K562 (cell line): ENCODE results near the gene DLAT. TPM values are rescaled to one million over a fixed set of nuclear protein-coding genes. Genes with fewer than 3 reads are reported as not detected.
A peak's percentile ranks its signal among the peaks of the same experiment; 100 is the strongest.

ENCODE experiments used
- CBX1 ChIP-seq: sonication (generic); IDR thresholded peaks from 2 replicates; pipeline ENCODE4 v1.6.1; 2016; ENCODE audit warnings: antibody characterized with exemption, low read depth, mild to moderate bottlenecking
- DACH1 ChIP-seq: fragments of 450-650 bp; IDR thresholded peaks from 2 replicates; pipeline ENCODE4 v1.6.1; 2018; ENCODE audit not compliant: partially characterized antibody
- GTF3C2 ChIP-seq: IDR thresholded peaks from 3 replicates; pipeline ENCODE4 v1.6.1; 2011; ENCODE audit warnings: borderline replicate concordance, mild to moderate bottlenecking, moderate library complexity; ENCODE audit not compliant: insufficient read length; ENCODE audit errors: extremely low read depth
- MBD2 ChIP-seq: sonication (generic); IDR thresholded peaks from 2 replicates; pipeline ENCODE4 v1.6.1; 2016; ENCODE audit warnings: low read depth, borderline replicate concordance
- MCM2 ChIP-seq: fragments of 450-650 bp; IDR thresholded peaks from 2 replicates; pipeline ENCODE4 v1.6.1; 2017; ENCODE audit warnings: low read depth, mild to moderate bottlenecking
- MEF2D ChIP-seq: conservative IDR thresholded peaks from 2 replicates; pipeline ENCODE4 v1.6.1; 2016; ENCODE audit warnings: low read depth, missing genetic modification characterization, missing compliant biosample characterization
- PBX2 ChIP-seq, 2 experiments: IDR thresholded peaks in 1 of 2; conservative IDR thresholded peaks in 1 of 2; 2 replicates each; pipeline ENCODE4 v1.6.1; 2016; ENCODE audit warnings: low read depth in 2 of 2, mild to moderate bottlenecking in 1 of 2, missing compliant biosample characterization in 1 of 2, missing genetic modification characterization in 1 of 2, moderate library complexity in 1 of 2
- PHF21A ChIP-seq: fragments of 450-650 bp; IDR thresholded peaks from 2 replicates; pipeline ENCODE4 v1.6.1; 2017; ENCODE audit warnings: low read depth, borderline replicate concordance
- RBM39 ChIP-seq: fragments of 200-400 bp; formaldehyde crosslinking; optimal IDR thresholded peaks from 2 replicates; pipeline ENCODE3; 2018; ENCODE audit warnings: low read depth, low read length
- SLC30A9 ChIP-seq: fragments of 250-450 bp; sonication (Bioruptor Pico); IDR thresholded peaks from 2 replicates; pipeline ENCODE4 v1.8.0; 2022; ENCODE audit warnings: mild to moderate bottlenecking, moderate library complexity
- SMAD2 ChIP-seq: fragments of 150-350 bp; IDR thresholded peaks from 2 replicates; pipeline ENCODE4 v1.6.1; 2014; ENCODE audit warnings: low read depth, mild to moderate bottlenecking, low read length
- TAF9B ChIP-seq: fragments of 450-650 bp; IDR thresholded peaks from 2 replicates; pipeline ENCODE4 v1.6.1; 2018; ENCODE audit warnings: mild to moderate bottlenecking; ENCODE audit not compliant: partially characterized antibody
- XRCC5 ChIP-seq: fragments of 200-400 bp; formaldehyde crosslinking; IDR thresholded peaks from 2 replicates; pipeline ENCODE4 v1.6.1; 2017; ENCODE audit warnings: low read depth, mild to moderate bottlenecking, low read length
- YBX1 ChIP-seq: fragments of 450-650 bp; IDR thresholded peaks from 2 replicates; pipeline ENCODE4 v1.7.1; 2016; ENCODE audit warnings: mild to moderate bottlenecking
- ZBTB12 ChIP-seq: fragments of 250-450 bp; sonication (Bioruptor Pico); IDR thresholded peaks from 2 replicates; pipeline ENCODE4 v1.4.0; 2020
- ZNF232 ChIP-seq: sonication (generic); formaldehyde crosslinking; IDR thresholded peaks from 2 replicates; pipeline ENCODE4 v1.8.0; 2022; ENCODE audit warnings: mild to moderate bottlenecking, missing genetic modification reagents
- polyA plus RNA-seq, 8 experiments: library from polyadenylated mRNA; depleted of rRNA in 4 of 8; stranded (reverse) in 5 of 8; unstranded in 3 of 8; fragments of >200 nt; fragmentation: Nextera tagmentation in 2 of 8; fragmentation: Illumina TruSeq in 1 of 8; extraction: Ambion mirVana in 2 of 8; extraction: Trizol in 1 of 8; gene quantifications; 2 replicates each; pipeline versions ENCODE4 v1.2.1 to v1.2.3, GENCODE V29; 2011 to 2014; ENCODE audit warnings: inconsistent platforms in 1 of 8, missing spikeins in 1 of 8
- total RNA-seq, 7 experiments: library from RNA; depleted of rRNA in 6 of 7; stranded (reverse); fragments of >200 nt in 6 of 7; fragmentation: Illumina TruSeq in 2 of 7; extraction: Trizol in 2 of 7; gene quantifications; 2 replicates each; pipeline versions ENCODE4 v1.2.1 to v1.2.3, GENCODE V29; 2011 to 2021; ENCODE audit warnings: low replicate concordance in 1 of 7
- TF ChIP-seq, protein P1 (sequence below): fragments of 450-650 bp; formaldehyde crosslinking; IDR thresholded peaks from 2 replicates; pipeline ENCODE4 v1.4.0; 2020; ENCODE audit warnings: mild to moderate bottlenecking, moderate library complexity
- TF ChIP-seq, protein P2 (sequence below): sonication (generic); formaldehyde crosslinking; IDR thresholded peaks from 2 replicates; pipeline ENCODE4 v1.8.0; 2022; ENCODE audit warnings: mild to moderate bottlenecking, missing genetic modification reagents

The DLAT gene
- total and polyA plus RNA-seq, 9 of the 15 experiments (the other 6 are each of a cell fraction or from before 2014, with no cell fraction given), result 41.7 to 152 (median 105) TPM

DNA sequence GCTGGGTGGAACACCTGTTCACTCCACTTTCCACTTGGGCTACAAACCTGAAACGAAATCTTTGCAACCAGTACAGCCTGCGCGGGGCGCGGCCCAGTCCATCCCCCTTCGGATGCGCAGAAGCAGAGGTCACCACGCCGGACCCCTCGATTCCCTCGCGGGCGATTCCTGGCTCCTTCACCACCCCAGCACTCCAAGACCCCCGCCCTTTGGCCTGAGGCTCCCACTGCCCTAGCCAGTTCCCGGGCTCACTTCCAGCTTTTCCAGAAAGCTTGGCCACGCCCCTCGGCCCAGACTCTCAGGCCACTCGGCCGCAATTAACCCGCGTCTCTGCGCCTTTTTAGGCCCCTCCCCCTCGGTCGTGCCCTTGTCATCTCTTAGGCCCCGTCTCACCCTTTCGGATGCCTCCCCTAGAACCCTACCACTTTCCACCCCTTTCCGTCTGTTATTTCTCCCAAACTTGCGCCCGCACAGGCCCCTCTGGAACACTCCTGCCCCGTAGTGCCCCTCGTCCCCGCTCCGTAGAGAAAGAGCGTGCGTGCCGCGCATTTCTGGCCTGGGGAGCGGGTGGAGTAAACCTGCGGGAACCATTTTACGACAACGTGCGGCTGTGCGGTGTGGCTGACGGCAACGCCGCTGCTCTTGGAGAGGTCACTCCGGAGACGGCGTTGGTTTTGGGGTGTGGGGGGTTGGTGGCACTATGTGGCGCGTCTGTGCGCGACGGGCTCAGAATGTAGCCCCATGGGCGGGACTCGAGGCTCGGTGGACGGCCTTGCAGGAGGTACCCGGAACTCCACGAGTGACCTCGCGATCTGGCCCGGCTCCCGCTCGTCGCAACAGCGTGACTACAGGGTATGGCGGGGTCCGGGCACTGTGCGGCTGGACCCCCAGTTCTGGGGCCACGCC, at the start of gene DLAT (continued):
- no peak for TF ChIP-seq SLC30A9 (CRISPR knock-in tag)
- TF ChIP-seq ZNF232, result no peak; the same call in 1 of the 2 replicates
- peak; percentile 58; the same call in 1 of the 2 replicates for TF ChIP-seq CBX1
- TF ChIP-seq MCM2, result no peak
- TF ChIP-seq GTF3C2, result no peak
- peak; percentile 20; the same call in 1 of the 2 replicates for TF ChIP-seq XRCC5
- no peak for TF ChIP-seq PHF21A
- TF ChIP-seq SMAD2, result no peak
- no peak for TF ChIP-seq PBX2 (CRISPR knock-in tag; IDR thresholded peaks at IDR 0.05; ENCODE audit: low read depth)
- TF ChIP-seq PBX2 (tag; conservative IDR thresholded peaks at IDR 0.05; ENCODE audit: low read depth), result no peak
- TF ChIP-seq MBD2, result peak; percentile 83; the same call in 1 of the 2 replicates
- no peak for TF ChIP-seq MEF2D (tag)
- no peak for TF ChIP-seq DACH1
- TF ChIP-seq YBX1, result no peak
- no peak for TF ChIP-seq RBM39
- peak; percentile 93 for TF ChIP-seq TAF9B
- TF ChIP-seq, protein P1, sequence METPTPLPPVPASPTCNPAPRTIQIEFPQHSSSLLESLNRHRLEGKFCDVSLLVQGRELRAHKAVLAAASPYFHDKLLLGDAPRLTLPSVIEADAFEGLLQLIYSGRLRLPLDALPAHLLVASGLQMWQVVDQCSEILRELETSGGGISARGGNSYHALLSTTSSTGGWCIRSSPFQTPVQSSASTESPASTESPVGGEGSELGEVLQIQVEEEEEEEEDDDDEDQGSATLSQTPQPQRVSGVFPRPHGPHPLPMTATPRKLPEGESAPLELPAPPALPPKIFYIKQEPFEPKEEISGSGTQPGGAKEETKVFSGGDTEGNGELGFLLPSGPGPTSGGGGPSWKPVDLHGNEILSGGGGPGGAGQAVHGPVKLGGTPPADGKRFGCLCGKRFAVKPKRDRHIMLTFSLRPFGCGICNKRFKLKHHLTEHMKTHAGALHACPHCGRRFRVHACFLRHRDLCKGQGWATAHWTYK (CRISPR knock-in tag), result no peak
- 0 out of 2 replicates have a peak, but pooled peaks have one; percentile 50 for TF ChIP-seq ZBTB12 (CRISPR knock-in tag)
- TF ChIP-seq, protein P2, sequence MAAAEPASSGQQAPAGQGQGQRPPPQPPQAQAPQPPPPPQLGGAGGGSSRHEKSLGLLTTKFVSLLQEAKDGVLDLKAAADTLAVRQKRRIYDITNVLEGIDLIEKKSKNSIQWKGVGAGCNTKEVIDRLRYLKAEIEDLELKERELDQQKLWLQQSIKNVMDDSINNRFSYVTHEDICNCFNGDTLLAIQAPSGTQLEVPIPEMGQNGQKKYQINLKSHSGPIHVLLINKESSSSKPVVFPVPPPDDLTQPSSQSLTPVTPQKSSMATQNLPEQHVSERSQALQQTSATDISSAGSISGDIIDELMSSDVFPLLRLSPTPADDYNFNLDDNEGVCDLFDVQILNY (CRISPR knock-in tag), result 0 out of 2 replicates have a peak, but pooled peaks have one; percentile 56
